Progenitor cell of endocrine pancreas (in vitro differentiated cells): Measurements from ENCODE around the gene MYO10. TPM values are rescaled to one million over a fixed set of nuclear protein-coding genes. Genes with fewer than 3 reads are reported as not detected.
A peak's percentile ranks its signal among the peaks of the same experiment; 100 is the strongest.

ENCODE experiments used
- DNase-seq: peaks from one replicate; pipeline ENCODE4 v3.0.0; 2021; ENCODE audit warnings: low spot score; ENCODE audit not compliant: unreplicated experiment
- H3K27ac Mint-ChIP-seq: 2 replicates; pipeline ENCODE4 v1.8.0; 2021; ENCODE audit warnings: mild to moderate bottlenecking, moderate library complexity, mixed read lengths
- H3K27me3 Mint-ChIP-seq: 2 replicates; pipeline ENCODE4 v1.8.0; 2021; ENCODE audit warnings: mixed read lengths
- H3K36me3 Mint-ChIP-seq: 2 replicates; pipeline ENCODE4 v1.8.0; 2022; ENCODE audit warnings: mixed read lengths; ENCODE audit not compliant: insufficient read depth
- H3K4me1 Mint-ChIP-seq: 2 replicates; pipeline ENCODE4 v1.8.0; 2021; ENCODE audit warnings: low read depth, mixed read lengths
- H3K4me3 Mint-ChIP-seq: 2 replicates; pipeline ENCODE4 v1.8.0; 2021; ENCODE audit warnings: low read depth, mild to moderate bottlenecking, moderate library complexity, mixed read lengths
- H3K9me3 Mint-ChIP-seq: 2 replicates; pipeline ENCODE4 v1.8.0; 2021; ENCODE audit warnings: low read depth, mixed read lengths
- CTCF ChIP-seq: fragments of 200-600 bp; sonication (generic); IDR thresholded peaks from one replicate; pipeline ENCODE4 v1.5.0; 2021; ENCODE audit warnings: antibody characterized with exemption, mild to moderate bottlenecking; ENCODE audit not compliant: unreplicated experiment
- total RNA-seq: library from RNA; stranded (reverse); gene quantifications from 2 replicates; pipeline ENCODE4 v1.2.1, GENCODE V29; 2021

MYO10 gene
- total RNA-seq, 1 donor from 2014 or later, result 88.0 TPM

DNA sequence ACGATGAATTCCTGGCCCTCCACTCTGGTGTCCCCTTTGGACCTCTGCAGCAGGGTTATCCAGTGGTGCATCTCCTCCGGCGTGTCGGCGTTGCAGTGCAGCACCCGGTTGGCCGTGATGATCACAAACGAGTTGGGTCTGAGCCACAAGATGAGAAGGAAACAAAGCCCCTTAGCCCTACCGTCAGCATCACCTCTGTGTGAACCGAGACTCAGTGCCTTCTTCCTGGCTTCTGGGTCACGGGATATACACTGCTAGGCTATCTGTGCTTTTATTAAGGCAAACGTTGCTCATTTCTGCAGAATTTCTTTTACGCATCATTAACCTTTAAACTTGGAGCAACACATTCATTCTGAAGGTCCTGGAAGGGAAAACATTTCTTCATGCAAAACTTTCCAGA lies 254.2 kb downstream of the MYO10 start:
- no peak for DNase-seq
- Mint-ChIP-seq H3K4me3 (no peak overlapping the region), H3K9me3 (no peaks in the 10 kb centered on the region), H3K27me3 (no peaks in the 10 kb centered on the region), H3K36me3 (peaks cover 59% of the 10 kb centered on the region), H3K4me1 (peaks cover 2% of the 10 kb centered on the region), H3K27ac (no peak overlapping the region)
- no peak for TF ChIP-seq CTCF

DNA sequence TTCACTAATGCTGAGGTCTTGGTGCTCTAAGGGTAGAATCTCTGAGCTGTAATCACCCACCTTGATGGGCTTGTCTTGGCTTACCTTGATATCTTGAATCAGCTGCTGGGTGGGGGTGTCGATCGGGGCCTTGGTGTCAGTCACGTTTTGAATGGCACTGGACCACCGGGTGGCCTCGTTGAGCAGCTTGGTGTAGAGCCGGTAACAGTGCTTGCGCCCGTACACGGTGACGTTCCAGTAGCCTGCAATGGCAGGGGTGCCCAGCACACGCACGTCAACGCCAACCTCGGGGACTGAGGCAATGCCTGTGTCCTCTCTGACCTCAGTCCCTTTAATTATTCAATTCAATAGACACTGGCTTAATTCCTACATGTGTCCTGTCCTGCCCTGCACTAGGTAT lies 256.2 kb downstream of the MYO10 start:
- Mint-ChIP-seq H3K27me3 (no peaks in the 10 kb centered on the region), H3K4me3 (no peak overlapping the region), H3K27ac (no peak overlapping the region), H3K4me1 (peaks cover 2% of the 10 kb centered on the region), H3K36me3 (peaks cover 61% of the 10 kb centered on the region), H3K9me3 (no peaks in the 10 kb centered on the region)
- no peak for DNase-seq
- no peak for TF ChIP-seq CTCF

GRCh38 chr5:16679190-16679589 lies 256.9 kb downstream of the MYO10 start:
- no peaks in the 10 kb centered on the region for H3K27me3 Mint-ChIP-seq
- H3K4me3 Mint-ChIP-seq, result no peak overlapping the region
- peaks cover 59% of the 10 kb centered on the region for H3K36me3 Mint-ChIP-seq
- H3K4me1 Mint-ChIP-seq, result peaks cover 2% of the 10 kb centered on the region
- H3K9me3 Mint-ChIP-seq, result no peaks in the 10 kb centered on the region
- DNase-seq, result no peak
- no peak overlapping the region for H3K27ac Mint-ChIP-seq
- TF ChIP-seq CTCF, result no peak

DNA sequence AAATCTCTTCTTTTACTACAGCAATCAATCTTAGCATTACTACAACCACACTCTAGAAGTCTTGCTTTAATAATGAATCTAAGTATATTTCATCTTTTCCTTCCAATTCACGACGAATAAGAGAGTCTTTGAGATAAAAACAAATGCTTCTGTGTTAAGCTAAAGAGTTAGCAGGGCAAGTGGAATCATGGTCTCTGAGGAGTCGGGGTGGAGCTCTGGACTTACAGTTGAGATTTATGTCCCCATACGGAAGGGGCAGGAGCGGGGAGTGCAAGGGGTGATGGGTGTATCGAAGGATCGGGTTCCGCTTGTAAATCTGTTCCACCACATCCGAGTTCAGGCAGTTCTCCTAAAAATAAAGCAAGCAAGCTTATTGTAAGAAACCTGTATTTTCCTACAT lies 260.3 kb downstream of the MYO10 start:
- no peaks in the 10 kb centered on the region for H3K9me3 Mint-ChIP-seq
- no peaks in the 10 kb centered on the region for H3K4me1 Mint-ChIP-seq
- no peak for DNase-seq
- H3K4me3 Mint-ChIP-seq, result no peak overlapping the region
- no peak overlapping the region for H3K27ac Mint-ChIP-seq
- H3K36me3 Mint-ChIP-seq, result peaks cover 51% of the 10 kb centered on the region
- H3K27me3 Mint-ChIP-seq, result no peaks in the 10 kb centered on the region
- TF ChIP-seq CTCF, result no peak

DNA sequence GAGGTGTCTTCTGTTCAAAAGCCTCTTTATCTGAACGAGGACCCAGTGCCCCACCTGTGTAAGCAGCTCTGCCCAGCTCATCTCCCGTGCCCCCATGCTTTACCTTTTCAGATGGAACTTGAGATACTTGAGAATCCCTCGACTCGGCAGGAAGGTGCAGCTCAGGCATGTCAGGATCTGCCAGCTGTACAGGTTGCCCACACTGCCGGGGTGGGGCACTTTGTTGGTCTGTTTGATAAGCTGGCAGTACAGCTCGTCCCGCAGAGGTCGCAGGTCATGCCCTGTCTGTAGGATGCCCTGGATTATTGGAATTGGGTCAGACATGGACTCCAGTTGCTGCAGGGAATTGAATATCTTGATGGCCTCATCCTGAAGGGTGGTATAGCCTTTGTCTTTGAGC lies 261.3 kb downstream of the MYO10 start:
- Mint-ChIP-seq H3K36me3 (peaks cover 43% of the 10 kb centered on the region), H3K9me3 (no peaks in the 10 kb centered on the region), H3K4me3 (no peak overlapping the region), H3K27me3 (no peaks in the 10 kb centered on the region), H3K4me1 (no peaks in the 10 kb centered on the region), H3K27ac (peak overlapping the region; percentile 23)
- TF ChIP-seq CTCF, result no peak
- DNase-seq, result no peak
